GM23248 (cell line): ENCODE data around the gene KCTD15.

Experiments used
- EZH2 ChIP-seq: fragments of 200-600 bp; sonication (generic); IDR thresholded peaks from 2 replicates; pipeline ENCODE4 v1.6.1; 2018; ENCODE audit warnings: antibody characterized with exemption, mild to moderate bottlenecking; ENCODE audit not compliant: insufficient read depth, poor library complexity, severe bottlenecking
- EZH2phosphoT487 ChIP-seq: fragments of 200-600 bp; sonication (generic); IDR thresholded peaks from 2 replicates; pipeline ENCODE4 v1.6.1; 2018; ENCODE audit warnings: antibody characterized with exemption, moderate library complexity, mild to moderate bottlenecking, low read depth; ENCODE audit not compliant: insufficient read depth

GRCh38 chr19:33815380-33816340, 19.0 kb downstream of the KCTD15 start:
- no peak for TF ChIP-seq EZH2phosphoT487
- TF ChIP-seq EZH2, result no peak
